ENCODE measurements around the gene C2orf69. TPM values are rescaled to one million over a fixed set of nuclear protein-coding genes. Genes with fewer than 3 reads are reported as not detected.

C2orf69 gene
- total and polyA plus RNA-seq, 2 of the 13 experiments (the other 11 are each of a cell fraction or from before 2014, with no cell fraction given), result 4.8 to 19.3 TPM

GRCh38 chr2:199911052-199911876 is at the start of gene C2orf69 (continued):
- TF ChIP-seq, protein P1, sequence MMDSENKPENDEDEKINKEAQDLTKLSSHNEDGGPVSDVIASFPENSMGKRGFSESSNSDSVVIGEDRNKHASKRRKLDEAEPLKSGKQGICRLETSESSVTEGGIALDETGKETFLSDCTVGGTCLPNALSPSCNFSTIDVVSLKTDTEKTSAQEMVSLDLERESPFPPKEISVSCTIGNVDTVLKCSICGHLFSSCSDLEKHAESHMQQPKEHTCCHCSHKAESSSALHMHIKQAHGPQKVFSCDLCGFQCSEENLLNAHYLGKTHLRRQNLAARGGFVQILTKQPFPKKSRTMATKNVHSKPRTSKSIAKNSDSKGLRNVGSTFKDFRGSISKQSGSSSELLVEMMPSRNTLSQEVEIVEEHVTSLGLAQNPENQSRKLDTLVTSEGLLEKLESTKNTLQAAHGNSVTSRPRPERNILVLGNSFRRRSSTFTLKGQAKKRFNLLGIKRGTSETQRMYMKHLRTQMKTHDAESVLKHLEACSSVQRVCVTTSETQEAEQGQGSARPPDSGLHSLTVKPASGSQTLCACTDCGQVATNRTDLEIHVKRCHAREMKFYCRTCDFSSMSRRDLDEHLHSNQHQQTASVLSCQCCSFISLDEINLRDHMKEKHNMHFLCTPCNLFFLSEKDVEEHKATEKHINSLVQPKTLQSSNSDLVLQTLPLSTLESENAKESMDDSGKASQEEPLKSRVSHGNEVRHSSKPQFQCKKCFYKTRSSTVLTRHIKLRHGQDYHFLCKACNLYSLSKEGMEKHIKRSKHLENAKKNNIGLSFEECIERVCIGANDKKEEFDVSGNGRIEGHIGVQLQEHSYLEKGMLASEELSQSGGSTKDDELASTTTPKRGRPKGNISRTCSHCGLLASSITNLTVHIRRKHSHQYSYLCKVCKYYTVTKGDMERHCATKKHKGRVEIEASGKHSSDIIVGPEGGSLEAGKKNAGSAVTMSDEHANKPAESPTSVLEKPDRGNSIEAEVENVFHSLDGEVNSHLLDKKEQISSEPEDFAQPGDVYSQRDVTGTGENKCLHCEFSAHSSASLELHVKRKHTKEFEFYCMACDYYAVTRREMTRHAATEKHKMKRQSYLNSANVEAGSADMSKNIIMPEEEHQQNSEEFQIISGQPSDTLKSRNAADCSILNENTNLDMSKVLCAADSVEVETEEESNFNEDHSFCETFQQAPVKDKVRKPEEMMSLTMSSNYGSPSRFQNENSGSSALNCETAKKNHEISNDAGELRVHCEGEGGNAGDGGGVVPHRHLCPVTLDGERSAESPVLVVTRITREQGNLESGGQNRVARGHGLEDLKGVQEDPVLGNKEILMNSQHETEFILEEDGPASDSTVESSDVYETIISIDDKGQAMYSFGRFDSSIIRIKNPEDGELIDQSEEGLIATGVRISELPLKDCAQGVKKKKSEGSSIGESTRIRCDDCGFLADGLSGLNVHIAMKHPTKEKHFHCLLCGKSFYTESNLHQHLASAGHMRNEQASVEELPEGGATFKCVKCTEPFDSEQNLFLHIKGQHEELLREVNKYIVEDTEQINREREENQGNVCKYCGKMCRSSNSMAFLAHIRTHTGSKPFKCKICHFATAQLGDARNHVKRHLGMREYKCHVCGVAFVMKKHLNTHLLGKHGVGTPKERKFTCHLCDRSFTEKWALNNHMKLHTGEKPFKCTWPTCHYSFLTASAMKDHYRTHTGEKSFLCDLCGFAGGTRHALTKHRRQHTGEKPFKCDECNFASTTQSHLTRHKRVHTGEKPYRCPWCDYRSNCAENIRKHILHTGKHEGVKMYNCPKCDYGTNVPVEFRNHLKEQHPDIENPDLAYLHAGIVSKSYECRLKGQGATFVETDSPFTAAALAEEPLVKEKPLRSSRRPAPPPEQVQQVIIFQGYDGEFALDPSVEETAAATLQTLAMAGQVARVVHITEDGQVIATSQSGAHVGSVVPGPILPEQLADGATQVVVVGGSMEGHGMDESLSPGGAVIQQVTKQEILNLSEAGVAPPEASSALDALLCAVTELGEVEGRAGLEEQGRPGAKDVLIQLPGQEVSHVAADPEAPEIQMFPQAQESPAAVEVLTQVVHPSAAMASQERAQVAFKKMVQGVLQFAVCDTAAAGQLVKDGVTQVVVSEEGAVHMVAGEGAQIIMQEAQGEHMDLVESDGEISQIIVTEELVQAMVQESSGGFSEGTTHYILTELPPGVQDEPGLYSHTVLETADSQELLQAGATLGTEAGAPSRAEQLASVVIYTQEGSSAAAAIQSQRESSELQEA (CRISPR knock-in tag; IDR thresholded peaks at IDR 0.05; ENCODE audit: not compliant biosample characterization), result peak; percentile 67
- TF ChIP-seq MZF1 (CRISPR knock-in tag; IDR thresholded peaks at IDR 0.05; ENCODE audit: borderline replicate concordance), result 0 out of 2 replicates have a peak, but pooled peaks have one; percentile 19
- TF ChIP-seq, protein P2, sequence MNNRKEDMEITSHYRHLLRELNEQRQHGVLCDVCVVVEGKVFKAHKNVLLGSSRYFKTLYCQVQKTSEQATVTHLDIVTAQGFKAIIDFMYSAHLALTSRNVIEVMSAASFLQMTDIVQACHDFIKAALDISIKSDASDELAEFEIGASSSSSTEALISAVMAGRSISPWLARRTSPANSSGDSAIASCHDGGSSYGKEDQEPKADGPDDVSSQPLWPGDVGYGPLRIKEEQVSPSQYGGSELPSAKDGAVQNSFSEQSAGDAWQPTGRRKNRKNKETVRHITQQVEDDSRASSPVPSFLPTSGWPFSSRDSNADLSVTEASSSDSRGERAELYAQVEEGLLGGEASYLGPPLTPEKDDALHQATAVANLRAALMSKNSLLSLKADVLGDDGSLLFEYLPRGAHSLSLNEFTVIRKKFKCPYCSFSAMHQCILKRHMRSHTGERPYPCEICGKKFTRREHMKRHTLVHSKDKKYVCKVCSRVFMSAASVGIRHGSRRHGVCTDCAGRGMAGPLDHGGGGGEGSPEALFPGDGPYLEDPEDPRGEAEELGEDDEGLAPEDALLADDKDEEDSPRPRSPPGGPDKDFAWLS (CRISPR knock-in tag; IDR thresholded peaks at IDR 0.05; ENCODE audit: borderline replicate concordance), result no peak; the same call in 1 of the 2 replicates
- no peak for TF ChIP-seq PHB2 (IDR thresholded peaks at IDR 0.05; ENCODE audit: partially characterized antibody)
- no peak for TF ChIP-seq RORA (CRISPR knock-in tag; IDR thresholded peaks at IDR 0.05)
- TF ChIP-seq, protein P3, sequence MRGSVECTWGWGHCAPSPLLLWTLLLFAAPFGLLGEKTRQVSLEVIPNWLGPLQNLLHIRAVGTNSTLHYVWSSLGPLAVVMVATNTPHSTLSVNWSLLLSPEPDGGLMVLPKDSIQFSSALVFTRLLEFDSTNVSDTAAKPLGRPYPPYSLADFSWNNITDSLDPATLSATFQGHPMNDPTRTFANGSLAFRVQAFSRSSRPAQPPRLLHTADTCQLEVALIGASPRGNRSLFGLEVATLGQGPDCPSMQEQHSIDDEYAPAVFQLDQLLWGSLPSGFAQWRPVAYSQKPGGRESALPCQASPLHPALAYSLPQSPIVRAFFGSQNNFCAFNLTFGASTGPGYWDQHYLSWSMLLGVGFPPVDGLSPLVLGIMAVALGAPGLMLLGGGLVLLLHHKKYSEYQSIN (CRISPR knock-in tag; IDR thresholded peaks at IDR 0.05; ENCODE audit: borderline replicate concordance), result no peak
- TF ChIP-seq ZNF570 (CRISPR knock-in tag; IDR thresholded peaks at IDR 0.05; ENCODE audit: borderline replicate concordance), result no peak; the same call in 1 of the 2 replicates
- peak; percentile 96 for TF ChIP-seq KDM3A (CRISPR knock-in tag; IDR thresholded peaks at IDR 0.05; ENCODE audit: low read depth)
- no peak; the same call in 1 of the 2 replicates for TF ChIP-seq CHD2 (IDR thresholded peaks at IDR 0.05; ENCODE audit: low read depth, low read length)
- peak; percentile 84 for TF ChIP-seq ZNF781 (CRISPR knock-in tag; IDR thresholded peaks at IDR 0.05; ENCODE audit: borderline replicate concordance, not compliant biosample characterization)
- TF ChIP-seq ZFAT (CRISPR knock-in tag; conservative IDR thresholded peaks at IDR 0.05), result no peak
- TF ChIP-seq ZNF12 (CRISPR knock-in tag; IDR thresholded peaks at IDR 0.05), result 0 out of 2 replicates have a peak, but pooled peaks have one; percentile 39
- peak; percentile 29; the same call in 1 of the 2 replicates for TF ChIP-seq NCOR1 (IDR thresholded peaks at IDR 0.05; ENCODE audit: borderline replicate concordance, low read length)
- no peak for TF ChIP-seq ZNF773 (CRISPR knock-in tag; IDR thresholded peaks at IDR 0.05; ENCODE audit: borderline replicate concordance)
- no peak for TF ChIP-seq NPAS2 (CRISPR knock-in tag; IDR thresholded peaks at IDR 0.05; ENCODE audit: borderline replicate concordance)

Measured in HepG2 (cell line).